HG03025 (cell line): ENCODE measurements around the gene PLA2G12A.
"Not testable (repeated sequence)": the region's sequence is repeated elsewhere in the genome, so short reads cannot be mapped to it uniquely, and the experiment has no call there.

Source experiments
- ATAC-seq: cut with Tn5 transposase; IDR thresholded peaks from one replicate; pipeline ENCODE4 v1.9.1; 2021; ENCODE audit warnings: mild to moderate bottlenecking, moderate library complexity; ENCODE audit not compliant: unreplicated experiment, low FRiP score

The PLA2G12A gene

DNA sequence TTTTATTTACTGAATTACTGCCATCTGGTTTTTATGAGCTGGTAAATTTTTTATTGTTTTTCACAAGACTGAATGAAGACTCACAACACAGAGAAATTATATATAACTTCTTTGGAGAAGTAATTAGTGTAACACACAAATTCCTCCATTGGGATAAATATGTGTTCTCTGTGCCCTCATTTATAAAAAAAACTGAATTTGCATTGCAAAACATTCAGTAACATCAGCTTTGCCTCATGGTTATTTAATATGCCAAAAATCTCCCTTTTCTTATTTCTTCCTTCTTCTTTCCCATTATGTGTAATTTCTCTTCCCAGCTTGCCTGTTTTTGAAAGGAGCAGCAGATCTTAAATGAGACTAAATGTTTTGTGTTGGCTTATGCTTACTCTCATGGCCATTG lies 45.1 kb downstream of the PLA2G12A start:
- no peak for ATAC-seq

DNA sequence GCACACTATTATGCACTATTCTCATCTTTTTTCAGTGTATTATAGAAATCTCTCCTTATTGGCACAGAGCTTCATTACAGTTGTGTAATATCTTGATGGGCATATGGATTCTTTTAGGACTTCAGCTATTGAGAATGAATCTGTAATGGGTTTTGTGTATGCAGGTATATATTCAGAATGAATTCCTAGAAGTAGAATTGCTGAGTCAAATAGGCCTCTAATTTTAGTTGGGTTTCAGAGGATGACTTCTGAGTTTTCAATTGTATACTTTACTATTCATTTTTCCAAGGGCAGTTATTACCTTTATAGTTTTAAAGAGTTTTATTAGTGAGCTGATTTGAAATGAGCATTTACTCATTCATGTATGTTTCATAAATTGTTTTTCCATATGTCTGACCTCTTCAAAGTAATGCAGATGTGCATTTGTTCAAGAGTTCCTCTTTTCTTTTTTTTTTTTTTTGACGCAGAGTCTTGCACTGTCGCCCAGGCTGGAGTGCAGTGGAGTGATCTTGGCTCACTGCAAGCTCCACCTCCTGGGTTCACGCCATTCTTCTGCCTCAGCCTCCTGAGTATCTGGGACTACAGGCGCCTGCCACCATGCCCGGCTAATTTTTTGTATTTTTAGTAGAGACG lies 46.1 kb downstream of the PLA2G12A start:
- ATAC-seq = no peak

DNA sequence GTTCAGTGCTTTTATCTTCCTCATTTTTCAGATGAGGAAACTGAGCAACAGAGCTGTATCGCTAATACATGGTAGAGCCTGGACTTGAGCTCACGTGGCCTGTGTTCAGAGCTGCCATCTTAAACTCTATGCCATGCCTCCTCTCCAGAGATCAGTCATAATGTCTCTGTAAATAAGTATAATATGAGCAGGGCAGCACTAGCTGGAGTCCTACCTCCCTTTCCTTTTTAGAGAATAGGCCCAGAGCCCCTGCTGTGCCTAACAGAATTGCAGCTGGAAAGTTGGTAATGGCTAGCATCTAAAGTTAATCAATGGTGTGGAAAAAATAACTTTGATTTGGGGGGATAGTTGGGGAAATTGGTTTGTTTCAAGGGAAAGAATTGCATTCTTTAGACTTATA lies 47.0 kb downstream of the PLA2G12A start:
- ATAC-seq = no peak

DNA sequence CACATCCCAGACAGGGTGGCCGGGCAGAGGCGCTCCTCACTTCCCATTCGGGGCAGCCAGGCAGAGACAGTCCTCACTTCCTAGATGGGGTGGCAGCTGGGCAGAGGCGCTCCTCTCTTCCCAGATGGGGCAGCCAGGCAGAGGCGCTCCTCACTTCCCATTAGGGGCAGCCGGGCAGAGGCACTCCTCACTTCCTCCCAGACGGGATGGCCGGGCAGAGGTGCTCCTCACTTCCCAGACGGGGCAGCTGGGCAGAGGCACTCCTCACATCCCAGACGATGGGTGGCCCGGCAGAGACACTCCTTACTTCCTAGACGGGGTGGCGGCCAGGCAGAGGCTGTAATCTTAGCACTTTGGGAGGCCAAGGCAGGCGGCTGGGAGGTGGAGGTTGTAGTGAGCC lies 50.9 kb downstream of the PLA2G12A start:
- ATAC-seq = not testable (repeated sequence)

DNA sequence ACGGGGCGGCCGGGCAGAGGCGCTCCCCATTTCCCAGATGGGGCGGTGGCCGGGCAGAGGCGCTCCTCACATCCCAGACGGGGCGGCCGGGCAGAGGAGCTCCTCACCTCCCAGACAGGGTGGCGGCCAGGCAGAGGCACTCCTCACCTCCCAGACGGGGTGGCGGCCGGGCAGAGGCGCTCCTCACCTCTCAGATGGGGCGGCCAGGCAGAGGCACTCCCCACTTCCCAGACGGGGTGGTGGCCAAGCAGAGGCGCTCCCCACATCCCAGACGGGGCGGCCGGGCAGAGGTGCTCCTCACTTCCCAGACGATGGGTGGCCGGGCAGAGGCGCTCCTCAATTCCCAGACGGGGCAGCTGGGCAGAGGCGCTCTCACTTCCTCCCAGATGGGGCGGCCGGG lies 51.4 kb downstream of the PLA2G12A start:
- not testable (repeated sequence) for ATAC-seq

DNA sequence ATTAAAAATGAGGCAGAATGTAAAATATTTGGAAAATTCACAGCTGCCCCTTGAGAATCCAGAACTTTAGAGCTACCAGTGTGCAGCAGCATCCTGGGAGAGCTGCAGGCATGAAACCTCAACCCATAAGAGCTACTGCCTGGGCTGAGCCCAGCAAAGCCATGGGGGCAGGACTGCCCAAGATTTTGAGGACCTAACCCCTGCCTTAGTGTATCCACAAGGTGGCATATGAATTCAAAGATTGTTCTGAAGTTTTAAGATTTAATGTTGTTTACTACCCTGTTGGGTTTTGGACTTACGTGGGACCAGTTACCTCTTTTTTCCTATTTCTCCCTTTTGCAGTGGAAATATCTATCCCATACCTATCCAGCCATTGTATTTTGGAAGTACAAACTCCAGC lies 53.0 kb downstream of the PLA2G12A start:
- no peak for ATAC-seq

DNA sequence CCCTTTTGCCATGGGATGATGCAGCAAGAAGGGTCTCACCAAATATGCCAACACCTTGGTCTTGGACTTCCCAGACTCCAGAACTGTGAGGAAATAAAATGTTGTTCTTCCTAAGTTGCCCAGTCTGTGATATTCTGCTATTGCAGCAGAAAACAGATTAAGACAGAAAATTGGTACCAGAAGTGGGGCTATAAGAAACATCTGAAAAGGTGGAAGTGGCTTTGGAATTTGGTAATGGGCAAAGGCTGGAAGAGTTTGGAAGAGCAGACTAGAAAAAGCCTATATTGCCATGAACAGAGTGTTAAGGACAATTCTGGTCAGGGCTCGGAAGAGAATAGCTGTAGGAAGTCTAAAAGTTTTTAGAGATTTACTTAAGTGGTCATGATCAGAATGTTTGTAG lies 54.0 kb downstream of the PLA2G12A start:
- ATAC-seq = no peak

DNA sequence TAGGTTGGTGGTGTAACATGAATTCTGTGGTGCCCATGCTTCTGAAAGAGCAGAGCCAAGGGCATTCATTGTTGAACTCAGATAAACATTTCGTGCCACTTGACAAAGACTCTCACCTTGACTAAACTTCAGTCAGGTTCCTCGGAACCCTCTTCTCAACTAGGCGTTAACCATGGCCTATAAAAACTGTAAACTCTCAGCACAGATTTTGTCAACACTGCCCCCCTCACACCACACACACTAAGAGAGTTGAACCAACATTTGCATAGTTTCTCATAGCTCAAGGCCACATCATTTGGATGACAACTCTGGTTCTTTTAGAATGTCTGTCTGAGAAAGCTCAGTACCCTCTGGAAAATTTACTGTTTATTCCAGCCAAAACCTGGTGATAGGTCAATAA lies 54.7 kb downstream of the PLA2G12A start:
- ATAC-seq = no peak

DNA sequence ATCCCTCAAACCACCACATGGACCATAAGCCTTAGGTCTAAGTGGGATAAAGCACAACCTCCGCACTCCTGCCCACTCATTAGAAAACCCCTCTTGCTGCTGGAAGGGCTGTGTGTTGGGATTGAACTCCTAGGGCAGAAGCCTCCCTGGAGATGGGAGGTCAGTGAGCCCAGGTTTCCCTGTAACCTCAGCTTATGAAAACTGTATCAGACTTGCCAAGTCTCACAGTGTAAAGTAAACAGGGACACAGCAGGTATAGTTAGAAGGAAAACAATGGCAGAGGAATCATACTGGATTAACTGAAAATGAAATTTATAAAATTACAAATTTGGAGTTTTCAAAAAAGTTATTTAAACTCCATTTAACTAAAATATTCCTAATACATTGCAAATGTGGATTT lies 56.6 kb downstream of the PLA2G12A start:
- no peak for ATAC-seq

DNA sequence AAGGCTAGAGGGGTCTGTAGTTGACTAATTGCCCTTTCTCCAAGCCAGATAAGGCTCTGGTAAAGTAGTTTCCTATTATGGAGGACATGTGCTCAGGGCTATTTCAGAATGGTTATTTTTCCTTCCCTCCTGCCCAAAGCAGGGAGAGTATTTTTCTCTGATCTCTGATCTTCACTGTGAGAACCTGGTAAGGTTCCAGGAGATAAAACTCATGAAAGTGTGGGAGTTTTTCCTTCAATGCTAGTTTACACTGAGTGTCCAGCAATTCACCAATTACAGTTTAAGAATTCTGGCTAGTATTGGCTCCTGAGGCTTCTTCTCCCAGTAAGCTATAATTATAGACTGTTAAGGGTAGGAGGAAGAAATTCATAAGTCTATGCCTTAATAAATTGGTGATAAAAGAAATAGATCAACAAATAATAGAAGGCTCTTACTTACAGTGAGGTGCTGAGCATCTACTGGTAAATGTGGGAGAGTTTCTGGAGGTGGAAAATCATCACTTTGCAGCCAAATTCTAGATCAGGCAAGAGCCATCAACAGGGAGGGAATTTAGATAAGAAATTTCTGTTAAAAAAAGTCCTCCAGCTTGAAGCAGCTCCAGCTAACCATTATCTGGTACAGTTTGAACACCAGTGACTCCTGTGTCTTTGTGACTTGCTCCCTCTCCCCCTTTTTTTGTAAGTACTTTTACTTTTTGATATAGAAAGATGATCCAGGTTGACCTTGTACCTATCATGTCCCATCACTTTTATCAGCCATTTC lies 57.5 kb downstream of the PLA2G12A start:
- ATAC-seq = no peak

DNA sequence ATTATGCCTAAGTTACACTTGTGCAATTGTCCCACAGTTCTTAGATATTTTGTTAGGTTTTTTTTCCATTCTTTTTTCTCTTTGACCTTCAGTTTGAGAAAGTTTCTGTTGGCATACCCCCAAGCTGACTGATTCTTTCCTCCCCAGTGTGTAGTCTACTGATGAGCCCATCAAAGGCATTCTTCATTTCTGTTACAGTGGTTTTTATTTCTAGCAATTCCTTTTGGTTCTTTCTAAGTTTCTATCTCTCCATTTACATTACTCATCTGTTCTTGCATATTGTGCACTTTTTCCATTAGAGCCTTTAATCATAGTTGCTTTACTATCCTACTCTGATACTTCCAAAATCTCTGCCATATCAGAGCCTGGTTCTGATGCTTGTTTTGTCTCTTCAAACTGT lies 58.5 kb downstream of the PLA2G12A start:
- no peak for ATAC-seq

DNA sequence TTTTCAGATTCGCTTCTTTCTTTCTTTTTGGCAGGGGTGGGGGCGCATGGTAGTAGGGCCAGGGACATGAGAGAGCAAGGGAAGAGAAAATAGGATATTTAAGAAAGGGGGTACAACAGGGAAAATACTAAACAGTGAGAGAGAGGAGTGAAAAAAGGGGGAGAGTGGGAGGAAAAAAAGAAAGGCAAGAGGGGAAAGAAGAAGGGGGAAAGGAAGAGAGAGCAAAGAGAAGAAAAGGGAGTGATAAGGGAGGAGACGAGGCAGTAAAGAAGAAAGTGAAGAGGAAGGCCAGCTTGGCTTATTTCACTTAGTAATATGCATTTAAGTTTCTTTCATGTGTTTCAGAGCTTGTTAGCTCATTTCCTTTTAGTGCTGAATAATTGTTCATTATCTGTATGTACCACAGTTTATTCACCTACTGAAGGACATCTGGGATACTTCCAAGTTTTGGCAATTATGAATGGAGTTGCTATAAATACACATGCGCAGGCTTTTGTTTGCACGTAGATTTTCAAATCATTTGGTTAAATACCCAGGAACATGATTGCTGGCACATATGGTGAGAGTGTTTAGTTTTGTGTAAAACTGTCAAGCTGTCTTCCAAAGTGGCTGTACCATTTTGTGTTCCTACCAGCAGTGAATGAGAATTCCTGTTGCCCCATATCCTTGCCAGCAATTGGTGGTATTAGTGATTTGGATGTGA lies 63.9 kb downstream of the PLA2G12A start:
- ATAC-seq = no peak

DNA sequence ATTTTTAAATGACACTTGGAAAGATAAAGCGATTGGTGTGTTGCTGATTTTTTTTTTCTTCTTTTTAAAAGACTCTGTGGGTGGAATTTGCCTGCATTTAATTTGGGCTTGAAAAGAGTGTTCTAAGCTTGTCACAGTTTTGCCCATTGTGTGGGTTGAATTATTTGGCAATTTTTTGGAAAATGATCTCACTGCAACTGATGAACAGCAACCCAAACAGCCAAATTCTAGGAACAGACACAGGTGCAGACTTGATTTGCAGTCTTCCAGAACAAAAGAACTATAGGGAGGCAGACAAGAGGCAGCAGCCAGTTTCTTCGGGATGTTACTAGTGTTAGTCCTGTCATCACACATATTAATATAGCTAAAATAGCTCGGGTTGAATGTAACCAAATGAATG lies 67.1 kb downstream of the PLA2G12A start:
- ATAC-seq = no peak

DNA sequence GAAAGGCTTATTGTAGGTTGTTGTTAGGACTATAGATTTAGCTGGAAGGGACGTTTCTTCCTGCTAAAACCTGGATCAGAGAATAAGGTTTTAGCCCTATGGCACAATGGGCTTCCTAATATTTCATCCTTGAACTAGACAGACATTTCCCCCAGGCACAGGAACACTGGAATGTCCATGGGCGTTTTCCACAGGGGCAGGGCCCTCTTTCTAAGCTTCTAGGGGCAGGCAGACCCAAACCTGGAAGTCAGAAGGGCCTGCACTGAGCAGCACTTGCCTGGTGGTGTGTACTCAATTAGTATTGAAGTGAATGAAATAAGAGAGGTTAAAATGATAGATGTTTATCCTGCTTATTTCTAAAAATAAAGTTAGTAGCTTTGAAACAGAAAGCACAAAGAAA lies 67.8 kb downstream of the PLA2G12A start:
- no peak for ATAC-seq
